Mucosa of descending colon (tissue), 3 donors: Measurements from ENCODE around the gene CIBAR2. TPM values are rescaled to one million over a fixed set of nuclear protein-coding genes. Genes with fewer than 3 reads are reported as not detected.

ENCODE experiments used
- ATAC-seq: fragments of 200-7000 bp; cut with Tn5 transposase; one replicate; pipeline ENCODE4 v1.9.1; 2020; ENCODE audit warnings: mild to moderate bottlenecking, moderate library complexity
- DNase-seq, 3 donors: peaks; one replicate each; pipeline ENCODE4 v3.0.0-alpha.2; 2020
- H3K36me3 ChIP-seq: fragments of 200-600 bp; one replicate; pipeline ENCODE4 v1.8.0; 2021; ENCODE audit warnings: low read depth, mild to moderate bottlenecking
- H3K4me1 ChIP-seq: fragments of 200-600 bp; one replicate; pipeline ENCODE4 v1.8.0; 2021; ENCODE audit warnings: low read depth, mild to moderate bottlenecking
- H3K4me3 ChIP-seq: fragments of 200-600 bp; one replicate; pipeline ENCODE4 v1.8.0; 2021; ENCODE audit warnings: mild to moderate bottlenecking
- H3K9me3 ChIP-seq: fragments of 200-600 bp; one replicate; pipeline ENCODE4 v1.8.0; 2021; ENCODE audit warnings: mild to moderate bottlenecking
- intact Hi-C, 2 donors: fragments of 100-400 bp; cut with DNase I in 1 of 2; cut with micrococcal nuclease in 1 of 2; formaldehyde crosslinking; loops; one replicate each; pipeline versions ENCODE4 v1.11.0 to v1.11.1; 2022; cut with DNase I, micrococcal nuclease
- total RNA-seq, 3 donors: library from RNA; stranded (reverse); fragmentation: NEBNext Ultra II Directional in 2 of 3; extraction: Animal tissue kit (Norgen Biotek cat#: 25700) in 2 of 3; gene quantifications; one replicate each; pipeline versions ENCODE4 v1.2.1 to v1.2.4, GENCODE V29; 2021 to 2023
- TF ChIP-seq, protein P1 (sequence below): fragments of 200-600 bp; IDR thresholded peaks from one replicate; pipeline ENCODE4 v1.8.0; 2022; ENCODE audit warnings: antibody characterized with exemption, mild to moderate bottlenecking
- donor health status: DM: no; HTN: no; CAD: no; lungs with moderate emphysema.
- donor health status: DM: no; HTN: no; CAD: no.
- donor health status: DM: no; HTN: yes; CAD: no.

CIBAR2 gene
- total RNA-seq, 3 donors from 2014 or later = not detected

DNA sequence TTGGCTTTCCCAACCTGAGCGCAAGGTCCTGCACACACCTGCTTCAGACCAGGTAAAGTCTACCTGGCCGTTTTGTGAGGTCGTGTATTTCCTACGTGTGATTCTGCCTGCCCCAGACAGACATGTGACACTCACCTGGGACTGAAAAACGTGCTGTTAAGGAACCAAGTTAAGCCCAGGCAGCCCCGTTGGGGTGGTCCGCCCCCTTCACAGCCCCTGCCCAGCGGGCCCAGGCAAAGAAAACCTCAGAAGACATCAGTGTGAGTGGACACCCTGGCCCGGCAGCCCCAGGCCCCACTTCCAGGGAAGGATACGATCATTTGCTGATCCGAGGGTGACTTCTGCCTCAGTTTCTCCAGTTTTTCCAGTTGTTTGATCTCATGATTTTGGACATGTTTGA, 4.7 kb downstream of the CIBAR2 start:
- intact Hi-C loops = no loop called here
- no peak for DNase-seq
- TF ChIP-seq, protein P1, sequence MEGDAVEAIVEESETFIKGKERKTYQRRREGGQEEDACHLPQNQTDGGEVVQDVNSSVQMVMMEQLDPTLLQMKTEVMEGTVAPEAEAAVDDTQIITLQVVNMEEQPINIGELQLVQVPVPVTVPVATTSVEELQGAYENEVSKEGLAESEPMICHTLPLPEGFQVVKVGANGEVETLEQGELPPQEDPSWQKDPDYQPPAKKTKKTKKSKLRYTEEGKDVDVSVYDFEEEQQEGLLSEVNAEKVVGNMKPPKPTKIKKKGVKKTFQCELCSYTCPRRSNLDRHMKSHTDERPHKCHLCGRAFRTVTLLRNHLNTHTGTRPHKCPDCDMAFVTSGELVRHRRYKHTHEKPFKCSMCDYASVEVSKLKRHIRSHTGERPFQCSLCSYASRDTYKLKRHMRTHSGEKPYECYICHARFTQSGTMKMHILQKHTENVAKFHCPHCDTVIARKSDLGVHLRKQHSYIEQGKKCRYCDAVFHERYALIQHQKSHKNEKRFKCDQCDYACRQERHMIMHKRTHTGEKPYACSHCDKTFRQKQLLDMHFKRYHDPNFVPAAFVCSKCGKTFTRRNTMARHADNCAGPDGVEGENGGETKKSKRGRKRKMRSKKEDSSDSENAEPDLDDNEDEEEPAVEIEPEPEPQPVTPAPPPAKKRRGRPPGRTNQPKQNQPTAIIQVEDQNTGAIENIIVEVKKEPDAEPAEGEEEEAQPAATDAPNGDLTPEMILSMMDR = no peak
- H3K9me3 ChIP-seq = no peaks in the 10 kb centered on the region
- H3K4me1 ChIP-seq = no peaks in the 10 kb centered on the region
- no peak overlapping the region for H3K4me3 ChIP-seq
- H3K36me3 ChIP-seq = no peaks in the 10 kb centered on the region
- ATAC-seq = no peak

DNA sequence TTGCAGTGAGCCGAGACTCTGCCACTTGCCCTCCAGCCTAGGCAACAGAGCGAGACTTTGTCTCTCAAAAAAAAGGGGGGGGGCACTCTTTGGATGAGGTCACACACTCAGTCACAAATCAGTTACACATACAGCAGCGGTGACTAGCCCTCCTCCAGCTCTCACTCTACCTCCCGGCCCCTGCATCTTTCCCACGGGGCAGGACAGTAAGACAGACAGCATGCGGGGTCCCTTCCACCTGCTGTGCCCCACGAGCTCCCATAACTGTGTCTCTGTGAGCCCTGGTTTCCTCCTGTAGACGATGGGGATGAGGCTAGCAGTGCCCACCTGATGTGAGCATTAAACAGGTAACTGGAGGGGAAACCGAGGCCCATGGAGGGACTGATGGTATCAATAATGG, 5.2 kb downstream of the CIBAR2 start:
- ATAC-seq (no peak), DNase-seq (no peak)
- intact Hi-C loops = no loop called here
- Histone ChIP-seq H3K36me3 (no peaks in the 10 kb centered on the region), H3K9me3 (no peaks in the 10 kb centered on the region), H3K4me1 (no peaks in the 10 kb centered on the region), H3K4me3 (no peak overlapping the region)
- TF ChIP-seq, protein P1 = no peak

DNA sequence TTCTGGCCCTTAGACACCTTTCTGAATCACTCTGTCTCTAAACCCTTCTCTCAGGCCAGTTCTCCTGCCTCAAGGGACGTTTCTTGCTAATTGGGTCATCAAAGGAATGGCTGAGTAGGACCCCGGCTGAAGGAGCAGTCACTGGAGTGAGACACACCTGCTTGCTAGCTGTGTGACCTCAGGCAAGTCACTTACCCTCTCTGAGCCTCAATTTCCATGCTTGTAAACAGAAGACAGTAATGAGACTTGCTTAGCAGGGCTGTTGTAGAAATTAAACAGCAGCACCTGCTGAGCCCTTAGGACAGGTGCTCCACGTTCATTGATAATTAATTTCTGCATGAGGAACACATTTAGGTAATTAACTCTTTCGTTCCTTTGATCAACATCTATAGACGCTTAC, 6.8 kb downstream of the CIBAR2 start:
- Histone ChIP-seq H3K36me3 (no peaks in the 10 kb centered on the region), H3K4me1 (no peaks in the 10 kb centered on the region), H3K4me3 (no peak overlapping the region), H3K9me3 (no peaks in the 10 kb centered on the region)
- intact Hi-C loops = no loop called here
- TF ChIP-seq, protein P1 = no peak
- DNase-seq (no peak), ATAC-seq (no peak)

DNA sequence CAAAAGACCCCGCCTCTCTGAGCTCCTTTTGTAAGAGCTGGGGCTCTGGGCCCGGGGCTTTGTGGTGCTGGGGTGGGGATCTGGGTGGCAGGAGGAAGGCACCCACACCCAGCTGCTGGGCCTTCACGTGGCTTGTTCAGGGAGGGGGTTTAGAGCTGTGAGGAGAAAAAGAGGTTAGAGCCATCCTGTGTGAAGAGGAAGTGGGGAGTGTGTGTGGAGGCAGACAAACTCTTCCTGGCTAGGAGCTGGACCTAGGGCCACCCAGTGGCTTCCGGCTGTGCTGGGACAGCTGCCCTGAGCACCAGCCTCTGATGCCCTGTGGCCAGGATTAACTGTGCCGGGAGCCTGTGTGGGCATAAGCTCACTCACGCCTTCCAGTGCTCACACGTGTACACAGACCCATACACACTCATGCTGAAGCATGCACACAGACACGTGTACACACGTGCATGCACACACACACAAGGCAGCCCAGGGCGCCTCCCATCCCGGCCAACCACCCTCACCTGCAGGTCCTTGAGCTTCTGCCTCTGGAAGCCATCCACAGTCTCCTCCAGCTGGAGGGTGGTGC, 7.4 kb downstream of the CIBAR2 start:
- Histone ChIP-seq H3K36me3 (no peaks in the 10 kb centered on the region), H3K4me3 (no peak overlapping the region), H3K9me3 (no peaks in the 10 kb centered on the region), H3K4me1 (no peaks in the 10 kb centered on the region)
- ATAC-seq = peak; percentile 80
- no peak for DNase-seq
- TF ChIP-seq, protein P1 = no peak
- intact Hi-C loops = no loop called here

DNA sequence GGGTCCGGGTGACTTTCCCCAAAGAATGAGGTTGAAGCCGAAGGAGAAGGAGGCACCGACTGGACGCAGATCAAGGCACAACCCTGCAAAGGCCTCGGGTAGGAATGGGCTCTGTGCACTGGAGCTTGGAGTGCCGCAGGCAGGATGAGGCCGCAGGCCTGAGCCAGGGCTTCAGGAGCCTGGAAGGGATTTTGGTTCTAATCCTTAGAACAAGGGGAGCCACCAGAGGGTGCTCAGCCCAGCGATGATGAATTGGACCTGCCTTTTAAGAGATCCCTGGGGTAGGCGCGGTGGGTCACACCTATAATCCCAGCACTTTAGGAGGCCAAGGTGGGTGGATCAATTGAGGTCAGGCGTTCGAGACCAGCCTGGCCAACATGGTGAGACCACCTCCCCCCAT, 8.1 kb downstream of the CIBAR2 start:
- Histone ChIP-seq H3K4me1 (no peaks in the 10 kb centered on the region), H3K36me3 (no peaks in the 10 kb centered on the region), H3K4me3 (no peak overlapping the region), H3K9me3 (no peaks in the 10 kb centered on the region)
- DNase-seq (no peak), ATAC-seq (no peak)
- TF ChIP-seq, protein P1 = no peak
- intact Hi-C loops = no loop called here
